Panc1 (cell line): Measurements from ENCODE around the gene EPHA3. TPM values are rescaled to one million over a fixed set of nuclear protein-coding genes. Genes with fewer than 3 reads are reported as not detected.

Source experiments
- ATAC-seq: fragments of 200-7000 bp; cut with Tn5 transposase; 2 replicates; pipeline ENCODE4 v1.9.1; 2020; ENCODE audit warnings: mild to moderate bottlenecking, moderate library complexity
- BruUV-seq: library from RNA; stranded (reverse); fragments of 400-500 nt; replicated peaks from 2 replicates; lab custom pipeline; 2021; lab: Mats Ljungman, UMichigan
- CTCF ChIA-PET: fragments of 300-600 bp; sonication (Branson Sonifier 250); formaldehyde crosslinking; loops from one replicate; lab custom pipeline; 2022; ENCODE audit warnings: antibody characterized with exemption; lab: Charles Lee
- POLR2A ChIA-PET: fragments of 300-600 bp; sonication (Branson Sonifier 250); formaldehyde crosslinking; loops from one replicate; lab custom pipeline; 2022; ENCODE audit warnings: antibody characterized with exemption; lab: Charles Lee
- DNase-seq: peaks from one replicate; pipeline ENCODE4 v3.0.0-alpha.2; 2010; ENCODE audit warnings: low read depth, low spot score
- H3K27ac ChIP-seq: 2 replicates; pipeline ENCODE4 v1.5.1; 2011; ENCODE audit warnings: mild to moderate bottlenecking, low read length, inconsistent platforms
- H3K27me3 ChIP-seq: fragments of 200-500 bp; sonication (Bioruptor generic); 2 replicates; pipeline ENCODE4 v1.6.0; 2014; ENCODE audit warnings: low read length, inconsistent platforms; ENCODE audit not compliant: control insufficient read depth, insufficient read depth
- H3K36me3 ChIP-seq: fragments of 200-500 bp; sonication (Bioruptor generic); 2 replicates; pipeline ENCODE4 v1.5.1; 2014; ENCODE audit warnings: inconsistent platforms, mild to moderate bottlenecking, low read length, moderate library complexity; ENCODE audit not compliant: control insufficient read depth, insufficient read depth
- H3K4me1 ChIP-seq: 2 replicates; pipeline ENCODE4 v1.5.1; 2011; ENCODE audit warnings: inconsistent platforms, mild to moderate bottlenecking, low read length, moderate library complexity; ENCODE audit not compliant: control insufficient read depth, insufficient read depth
- H3K4me3 ChIP-seq, 2 experiments: 2 replicates each; pipeline ENCODE4 v1.5.1; 2011 to 2012; ENCODE audit warnings: low read depth in 2 of 2, low read length in 2 of 2, mild to moderate bottlenecking in 2 of 2, inconsistent platforms in 1 of 2, moderate library complexity in 1 of 2
- H3K9me3 ChIP-seq: fragments of 200-500 bp; sonication (Bioruptor generic); 2 replicates; pipeline ENCODE4 v1.5.1; 2014; ENCODE audit warnings: low read depth, mild to moderate bottlenecking, inconsistent platforms, low read length, moderate library complexity; ENCODE audit not compliant: control insufficient read depth, insufficient read depth
- CTCF ChIP-seq: fragments of 450-650 bp; IDR thresholded peaks from 2 replicates; pipeline ENCODE4 v1.5.1; 2017; ENCODE audit warnings: mild to moderate bottlenecking
- POLR2AphosphoS5 ChIP-seq: IDR thresholded peaks from 2 replicates; pipeline ENCODE4 v1.6.1; 2012; ENCODE audit warnings: mild to moderate bottlenecking, low read depth, low read length, moderate library complexity
- REST ChIP-seq, 2 experiments: IDR thresholded peaks; 2 replicates each; pipeline ENCODE4 v1.6.1; 2011 to 2012; ENCODE audit warnings: low read depth in 2 of 2, control low read depth in 1 of 2, low read length in 1 of 2, mild to moderate bottlenecking in 1 of 2, moderate library complexity in 1 of 2; ENCODE audit not compliant: insufficient read depth in 1 of 2
- SIN3A ChIP-seq: IDR thresholded peaks from 2 replicates; pipeline ENCODE4 v1.6.1; 2012; ENCODE audit warnings: low read depth, mild to moderate bottlenecking, low read length, moderate library complexity, borderline replicate concordance; ENCODE audit not compliant: insufficient read depth
- TCF7L2 ChIP-seq: IDR thresholded peaks from 2 replicates; pipeline ENCODE4 v1.6.1; 2011; ENCODE audit warnings: mild to moderate bottlenecking, low read depth, low read length, inconsistent platforms
- in situ Hi-C: cut with HindIII; loops from 2 replicates; pipeline ENCODE4 v1.10.0; 2016; ENCODE audit warnings: low sequenced_read_pairs, low pct_unique_long_range_greater_than_20kb
- intact Hi-C: fragments of 100-400 bp; cut with micrococcal nuclease; formaldehyde crosslinking; loops from one replicate; pipeline ENCODE4 v1.10.0; 2022; ENCODE audit not compliant: unreplicated experiment
- total RNA-seq: library from RNA; stranded (reverse); gene quantifications from one replicate; pipeline ENCODE4 v1.2.1, GENCODE V29; 2021; ENCODE audit not compliant: unreplicated experiment

The EPHA3 gene
- total RNA-seq, 1 experiment from 2014 or later, result 0.05 TPM

GRCh38 chr3:89522155-89522554 is 414.7 kb downstream of the EPHA3 start:
- BruUV-seq, result no TSS peak
- Histone ChIP-seq H3K4me3 (no peak overlapping the region), H3K9me3 (no peaks in the 10 kb centered on the region), H3K36me3 (no peaks in the 10 kb centered on the region), H3K27me3 (no peaks in the 10 kb centered on the region), H3K27ac (no peak overlapping the region), H3K4me1 (no peaks in the 10 kb centered on the region)
- ChIA-PET CTCF (no interaction called here), POLR2A (no interaction called here)
- DNase-seq (no peak), ATAC-seq (no peak)
- in situ Hi-C loops, result no loop called here
- intact Hi-C loops, result no loop called here
- TF ChIP-seq POLR2AphosphoS5 (no peak), SIN3A (no peak), TCF7L2 (no peak), REST (IDR thresholded peaks at IDR 0.05; ENCODE audit: insufficient read depth in 1 of 2, low read depth in 2 of 2, low read length in 1 of 2) (no peak), CTCF (no peak)

- ChIA-PET CTCF (no interaction called here), POLR2A (no interaction called here)
- Histone ChIP-seq H3K4me3 (no peak overlapping the region), H3K4me1 (no peaks in the 10 kb centered on the region), H3K27me3 (no peaks in the 10 kb centered on the region), H3K9me3 (no peaks in the 10 kb centered on the region), H3K27ac (no peak overlapping the region), H3K36me3 (no peaks in the 10 kb centered on the region)
- BruUV-seq, result no TSS peak
- DNase-seq (no peak), ATAC-seq (no peak)
- in situ Hi-C loops (no loop called here), intact Hi-C loops (no loop called here)
- TF ChIP-seq REST (IDR thresholded peaks at IDR 0.05; ENCODE audit: insufficient read depth in 1 of 2, low read depth in 2 of 2, low read length in 1 of 2), result no peak
- no peak for TF ChIP-seq CTCF
Observed at GRCh38 chr3:89525609-89526008, 418.2 kb downstream of the EPHA3 start.
